Heart right ventricle (tissue), 16 donors: Measurements from ENCODE around the gene ACSL5. TPM values are rescaled to one million over a fixed set of nuclear protein-coding genes. Genes with fewer than 3 reads are reported as not detected.
A peak's percentile ranks its signal among the peaks of the same experiment; 100 is the strongest.
"Not testable (repeated sequence)": the region's sequence is repeated elsewhere in the genome, so short reads cannot be mapped to it uniquely, and the experiment has no call there.

Experiments used
- ATAC-seq, 8 donors: fragments of 200-7000 bp; cut with Tn5 transposase; one replicate each; pipeline ENCODE4 v1.9.1; 2020; ENCODE audit warnings: mild to moderate bottlenecking in 8 of 8, moderate library complexity in 8 of 8, moderate number of reproducible peaks in 1 of 8
- DNase-seq, 2 donors: peaks; one replicate each; pipeline ENCODE4 v3.0.0-alpha.2; 2020
- H3K27ac ChIP-seq, 10 donors: fragments of 200-600 bp; sonication (generic) in 2 of 10; one replicate each; pipeline versions ENCODE4 v1.5.0 to v1.8.0; 2020 to 2022; ENCODE audit warnings: mild to moderate bottlenecking in 3 of 10
- H3K27me3 ChIP-seq, 7 donors: fragments of 200-600 bp; one replicate each; pipeline ENCODE4 v1.8.0; 2021 to 2022; ENCODE audit warnings: mild to moderate bottlenecking in 2 of 7
- H3K36me3 ChIP-seq, 9 donors: fragments of 200-600 bp; sonication (generic) in 1 of 9; one replicate each; pipeline versions ENCODE4 v1.5.0 to v1.8.0; 2020 to 2022; ENCODE audit warnings: mild to moderate bottlenecking in 2 of 9
- H3K4me1 ChIP-seq, 9 donors: fragments of 200-600 bp; sonication (generic) in 1 of 9; one replicate each; pipeline versions ENCODE4 v1.5.0 to v1.8.0; 2020 to 2022; ENCODE audit warnings: mild to moderate bottlenecking in 4 of 9
- H3K4me3 ChIP-seq, 10 donors: fragments of 200-600 bp; sonication (generic) in 2 of 10; one replicate each; pipeline versions ENCODE4 v1.5.0 to v1.8.0; 2020 to 2022; ENCODE audit warnings: mild to moderate bottlenecking in 7 of 10, moderate library complexity in 2 of 10
- H3K9me3 ChIP-seq, 11 donors: fragments of 200-600 bp in 10 of 11; sonication (generic) in 2 of 11; one replicate each; pipeline versions ENCODE4 v1.5.0 to v1.8.0; 2013 to 2022; ENCODE audit warnings: mild to moderate bottlenecking in 2 of 11, control low read depth in 1 of 11, moderate library complexity in 1 of 11
- WGBS, 2 donors: extraction: QIAGEN DNeasy Blood & Tissue Kit; methylation state at CpG; one replicate each; pipeline ENCODE4 v1.1.7; 2013; ENCODE audit warnings: inconsistent platforms in 1 of 2; 5-methylcytosine and 5-hydroxymethylcytosine counted together
- intact Hi-C, 10 donors: fragments of 100-400 bp; cut with DNase I; formaldehyde crosslinking; loops; one replicate each; pipeline versions ENCODE4 v1.11.1 to v1.14.2; 2022
- polyA plus RNA-seq, 2 donors: library from polyadenylated mRNA; stranded (reverse); fragments of 200-250 nt; gene quantifications; one replicate each; pipeline ENCODE4 v1.2.3, GENCODE V29; 2013
- total RNA-seq, 10 donors: library from RNA; stranded (reverse); fragmentation: NEBNext Ultra II Directional in 3 of 10; extraction: Animal tissue kit (Norgen Biotek cat#: 25700) in 3 of 10; gene quantifications; one replicate each; pipeline versions ENCODE4 v1.2.1 to v1.2.4, GENCODE V29; 2021 to 2023
- TF ChIP-seq, protein P1 (sequence below), 9 donors: fragments of 200-600 bp; sonication (generic) in 2 of 9; IDR thresholded peaks; one replicate each; pipeline versions ENCODE4 v1.5.0 to v1.8.0; 2021 to 2022; ENCODE audit warnings: antibody characterized with exemption in 9 of 9, mild to moderate bottlenecking in 5 of 9, moderate library complexity in 1 of 9
- donor health status: Arrhythmogenic right ventricular cardiomyopathy.
- donor health status: ischemic (EF 13 %, LVEDD 7.1; RV severe dilation, severe dysfunction).
- donor health status: healthy with polysubstance abuse.
- donor health status: DM: no; HTN: yes; CAD: no.
- donor health status: DM: no; HTN: no; CAD: no.
- donor health status: ischemic (EF 25% LVEDD 6.9; RV normal size, moderate dysfunction).
- donor health status: ischemic (EF 25% LVEDD 5.7; RV mildly dilated, moderate dysfunction).
- donor health status: healthy.
- donor health status: DM: yes; HTN: yes; CAD: no.
- donor health status: Ischemic cardiomyopathy.
- donor health status: ischemic (EF 35%, LVEDD 5.7; RV mildly dilated, moderate dysfunction).
- donor health status: nonischemic (EF 11% LVEDD 7.7; RV severe dilation, severe dysfunction).
- donor health status: DM: yes; HTN: yes; CAD: no.
- donor health status: PGD.
- donor health status: ischemic (EF 29% LVEDD 5.4; RV normal size, mild dysfunction).
- donor health status: nonischemic (EF 23%, LVEDD 6.1; RV moderate dilation, normal function).

Gene ACSL5
- total and polyA plus RNA-seq, 12 donors, result 3.1 to 17.4 (median 6.6) TPM

- no peaks in the 10 kb centered on the region for H3K27me3 ChIP-seq
- 83 to 85% methylated on average over 4 of the region's 4 CpGs for WGBS, 2 donors
- peaks cover 0 to 13% (median 0%) of the 10 kb centered on the region in 9 donors for H3K36me3 ChIP-seq
- TF ChIP-seq, protein P1, sequence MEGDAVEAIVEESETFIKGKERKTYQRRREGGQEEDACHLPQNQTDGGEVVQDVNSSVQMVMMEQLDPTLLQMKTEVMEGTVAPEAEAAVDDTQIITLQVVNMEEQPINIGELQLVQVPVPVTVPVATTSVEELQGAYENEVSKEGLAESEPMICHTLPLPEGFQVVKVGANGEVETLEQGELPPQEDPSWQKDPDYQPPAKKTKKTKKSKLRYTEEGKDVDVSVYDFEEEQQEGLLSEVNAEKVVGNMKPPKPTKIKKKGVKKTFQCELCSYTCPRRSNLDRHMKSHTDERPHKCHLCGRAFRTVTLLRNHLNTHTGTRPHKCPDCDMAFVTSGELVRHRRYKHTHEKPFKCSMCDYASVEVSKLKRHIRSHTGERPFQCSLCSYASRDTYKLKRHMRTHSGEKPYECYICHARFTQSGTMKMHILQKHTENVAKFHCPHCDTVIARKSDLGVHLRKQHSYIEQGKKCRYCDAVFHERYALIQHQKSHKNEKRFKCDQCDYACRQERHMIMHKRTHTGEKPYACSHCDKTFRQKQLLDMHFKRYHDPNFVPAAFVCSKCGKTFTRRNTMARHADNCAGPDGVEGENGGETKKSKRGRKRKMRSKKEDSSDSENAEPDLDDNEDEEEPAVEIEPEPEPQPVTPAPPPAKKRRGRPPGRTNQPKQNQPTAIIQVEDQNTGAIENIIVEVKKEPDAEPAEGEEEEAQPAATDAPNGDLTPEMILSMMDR (IDR thresholded peaks at IDR 0.05), result no peak
- H3K4me1 ChIP-seq, result peaks cover 0 to 25% (median 7%) of the 10 kb centered on the region in 9 donors
- no peak overlapping the region for H3K4me3 ChIP-seq
- no peak for ATAC-seq
- DNase-seq, result no peak
- H3K9me3 ChIP-seq, result no peaks in the 10 kb centered on the region
- intact Hi-C loops, result no loop called here
- H3K27ac ChIP-seq, result no peak overlapping the region
Observed at GRCh38 chr10:112385201-112385600, 11.3 kb downstream of the ACSL5 start.

GRCh38 chr10:112388056-112388455, 14.1 kb downstream of the ACSL5 start:
- H3K9me3 ChIP-seq, H3K4me3 ChIP-seq, ATAC-seq, DNase-seq, H3K27me3 ChIP-seq, H3K36me3 ChIP-seq, intact Hi-C loops: not testable (repeated sequence)
- peaks cover 0 to 26% (median 7%) of the 10 kb centered on the region in 9 donors for H3K4me1 ChIP-seq
- 83 to 89% methylated on average over 7 of the region's 7 CpGs for WGBS, 2 donors
- peak overlapping the region in 2 of 10 donors; percentile 66 to 81 for H3K27ac ChIP-seq

DNA sequence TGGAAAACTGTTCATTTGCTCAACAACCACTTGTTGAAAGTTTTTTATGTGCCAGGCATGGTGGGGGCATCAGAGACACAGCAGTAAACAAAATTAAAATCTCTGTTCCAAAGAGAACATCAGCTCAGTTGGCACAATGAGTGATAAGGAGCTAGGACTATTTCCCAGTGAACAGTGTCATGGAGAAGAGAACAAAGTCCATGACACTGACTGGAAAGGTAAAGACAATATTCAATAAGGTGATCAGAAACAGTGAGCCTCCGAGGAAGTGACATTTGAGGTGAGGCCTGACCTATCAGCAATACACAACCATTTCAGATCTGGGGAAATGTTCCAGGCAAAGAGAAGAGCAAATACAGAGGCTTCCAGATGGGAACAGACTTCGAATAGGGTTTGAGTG, 14.6 kb downstream of the ACSL5 start:
- TF ChIP-seq, protein P1 (IDR thresholded peaks at IDR 0.05), result no peak
- no peak for DNase-seq
- peaks cover 0 to 21% (median 7%) of the 10 kb centered on the region in 9 donors for H3K4me1 ChIP-seq
- H3K27me3 ChIP-seq, result no peaks in the 10 kb centered on the region
- no peaks in the 10 kb centered on the region for H3K36me3 ChIP-seq
- no peak overlapping the region for H3K4me3 ChIP-seq
- no peak for ATAC-seq
- WGBS, 2 donors, result 64 to 88% methylated on average over 2 of the region's 2 CpGs
- intact Hi-C loops, result no loop called here
- no peaks in the 10 kb centered on the region for H3K9me3 ChIP-seq
- H3K27ac ChIP-seq, result peak overlapping the region in 7 of 10 donors; percentile 29 to 81 (median 74)

DNA sequence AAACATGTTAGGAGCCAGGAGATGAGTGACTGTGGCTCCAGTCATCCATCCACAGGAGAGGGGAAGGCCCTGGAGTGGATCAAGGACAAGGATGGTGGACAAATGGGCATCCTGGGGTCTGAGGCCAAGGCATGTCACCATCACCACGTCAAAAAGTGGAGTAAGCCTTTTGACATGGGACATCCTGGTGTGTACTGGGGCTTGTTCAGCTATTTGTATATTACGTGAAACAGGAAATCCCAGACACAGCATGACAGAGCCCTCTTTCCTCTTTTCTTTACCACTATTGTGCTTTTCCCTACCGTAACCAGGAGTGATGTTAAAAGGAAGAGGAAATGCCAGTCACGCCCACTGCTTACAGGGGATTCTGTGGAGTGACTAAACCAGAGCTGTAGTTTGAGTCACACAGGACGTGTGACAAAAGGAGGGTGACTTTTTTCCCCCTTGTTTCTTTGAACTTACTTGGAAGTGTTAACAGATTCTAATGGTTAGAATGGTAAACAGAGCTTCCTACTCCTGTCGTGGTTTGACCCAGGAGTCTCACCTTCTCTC, 15.4 kb downstream of the ACSL5 start:
- Histone ChIP-seq H3K4me1 (peaks cover 0 to 20% (median 7%) of the 10 kb centered on the region in 9 donors), H3K36me3 (no peaks in the 10 kb centered on the region), H3K9me3 (no peaks in the 10 kb centered on the region), H3K27ac (peak overlapping the region in 9 of 10 donors; percentile 29 to 81 (median 74)), H3K4me3 (no peak overlapping the region), H3K27me3 (no peaks in the 10 kb centered on the region)
- ATAC-seq (peak; percentile 55 to 97 (median 89)), DNase-seq (peak in 1 of 2 donors; percentile 35)
- intact Hi-C loops, result no loop called here
- WGBS, 2 donors, result 31 to 34% methylated on average over 6 of the region's 6 CpGs
- TF ChIP-seq, protein P1 (IDR thresholded peaks at IDR 0.05), result no peak

- Histone ChIP-seq H3K9me3 (no peaks in the 10 kb centered on the region), H3K4me1 (peaks cover 0 to 20% (median 7%) of the 10 kb centered on the region in 9 donors), H3K27ac (peak overlapping the region in 7 of 10 donors; percentile 29 to 80 (median 74)), H3K4me3 (no peak overlapping the region), H3K36me3 (peaks cover 0 to 3% (median 0%) of the 10 kb centered on the region in 9 donors), H3K27me3 (no peaks in the 10 kb centered on the region)
- TF ChIP-seq, protein P1 (IDR thresholded peaks at IDR 0.05), result no peak
- DNase-seq, result no peak
- 97% methylated on average over 3 of the region's 3 CpGs for WGBS, 2 donors
- no peak for ATAC-seq
- intact Hi-C loops, result no loop called here
Observed at GRCh38 chr10:112390125-112390703, 16.3 kb downstream of the ACSL5 start.
